K562 (cell line): ENCODE data around the gene BIRC5. TPM values are rescaled to one million over a fixed set of nuclear protein-coding genes. Genes with fewer than 3 reads are reported as not detected.

Experiments
- ASH1L ChIP-seq: fragments of 450-650 bp; IDR thresholded peaks from 2 replicates; pipeline ENCODE4 v1.6.1; 2018; ENCODE audit warnings: borderline replicate concordance, mild to moderate bottlenecking, low read depth; ENCODE audit not compliant: partially characterized antibody
- C11orf30 ChIP-seq: fragments of 450-650 bp; IDR thresholded peaks from 2 replicates; pipeline ENCODE4 v1.6.1; 2016; ENCODE audit warnings: low read depth, mild to moderate bottlenecking
- CBFA2T3 ChIP-seq: fragments of 450-650 bp; IDR thresholded peaks from 2 replicates; pipeline ENCODE4 v1.6.1; 2017
- COPS2 ChIP-seq: fragments of 450-650 bp; conservative IDR thresholded peaks from 2 replicates; pipeline ENCODE4 v1.6.1; 2016; ENCODE audit warnings: mild to moderate bottlenecking, moderate library complexity
- CSDE1 ChIP-seq, 2 experiments: fragments of 450-650 bp; IDR thresholded peaks; 2 replicates each; pipeline ENCODE4 v1.6.1; 2016; ENCODE audit warnings: mild to moderate bottlenecking in 1 of 2
- E2F3 ChIP-seq: fragments of 250-450 bp; sonication (Bioruptor Pico); IDR thresholded peaks from 2 replicates; pipeline ENCODE4 v1.4.0; 2020; ENCODE audit warnings: mild to moderate bottlenecking
- EZH2 ChIP-seq: IDR thresholded peaks from 2 replicates; pipeline ENCODE4 v1.6.1; 2012; ENCODE audit warnings: low read depth, mild to moderate bottlenecking, inconsistent platforms, low read length, borderline replicate concordance
- HDAC8 ChIP-seq: fragments of 450-650 bp; IDR thresholded peaks from 2 replicates; pipeline ENCODE4 v1.6.1; 2016; ENCODE audit warnings: mild to moderate bottlenecking, missing genetic modification characterization, moderate library complexity, missing compliant biosample characterization
- HLTF ChIP-seq: fragments of 450-650 bp; IDR thresholded peaks from 2 replicates; pipeline ENCODE4 v1.6.1; 2016
- MCM3 ChIP-seq: fragments of 450-650 bp; IDR thresholded peaks from 2 replicates; pipeline ENCODE4 v1.6.1; 2016
- NELFE ChIP-seq: IDR thresholded peaks from 2 replicates; pipeline ENCODE4 v1.6.1; 2011; ENCODE audit warnings: mild to moderate bottlenecking; ENCODE audit not compliant: insufficient read depth, insufficient read length
- NFE2 ChIP-seq: IDR thresholded peaks from 2 replicates; pipeline ENCODE4 v1.6.1; 2014; ENCODE audit warnings: antibody characterized with exemption, low read depth
- NFE2L1 ChIP-seq: fragments of 450-650 bp; IDR thresholded peaks from 2 replicates; pipeline ENCODE4 v1.6.1; 2016; ENCODE audit warnings: missing genetic modification characterization, low read depth, mild to moderate bottlenecking, missing compliant biosample characterization, moderate library complexity, borderline replicate concordance
- POLR2A ChIP-seq: fragments of 450-650 bp; conservative IDR thresholded peaks from 2 replicates; pipeline ENCODE4 v1.6.1; 2016
- RBM25 ChIP-seq: fragments of 200-400 bp; formaldehyde crosslinking; IDR thresholded peaks from 2 replicates; pipeline ENCODE4 v1.6.1; 2018; ENCODE audit warnings: low read length, low read depth, moderate library complexity; ENCODE audit not compliant: severe bottlenecking
- TAF7 ChIP-seq: fragments of 450-650 bp; IDR thresholded peaks from 2 replicates; pipeline ENCODE4 v1.6.1; 2016; ENCODE audit warnings: missing genetic modification characterization, missing compliant biosample characterization
- TBP ChIP-seq: optimal IDR thresholded peaks from 2 replicates; pipeline ENCODE3; 2011; ENCODE audit warnings: low read depth, low read length, improper control_type of control experiment
- ZBTB1 ChIP-seq: sonication (generic); formaldehyde crosslinking; IDR thresholded peaks from 2 replicates; pipeline ENCODE4 v1.8.1; 2023; ENCODE audit warnings: missing genetic modification reagents, low read depth, mild to moderate bottlenecking, borderline replicate concordance
- ZNF165 ChIP-seq: fragments of 250-450 bp; sonication (Bioruptor Pico); IDR thresholded peaks from 2 replicates; pipeline ENCODE4 v1.4.0; 2020; ENCODE audit warnings: borderline replicate concordance
- ZNF174 ChIP-seq: fragments of 250-450 bp; sonication (Bioruptor Pico); IDR thresholded peaks from 2 replicates; pipeline ENCODE4 v1.4.0; 2020; ENCODE audit warnings: mild to moderate bottlenecking
- ZNF408 ChIP-seq: fragments of 250-450 bp; sonication (Bioruptor Pico); IDR thresholded peaks from 2 replicates; pipeline ENCODE4 v1.4.0; 2020; ENCODE audit warnings: low read depth, mild to moderate bottlenecking, moderate library complexity
- ZNF41 ChIP-seq: fragments of 250-450 bp; sonication (Bioruptor Pico); conservative IDR thresholded peaks from 2 replicates; pipeline ENCODE4 v1.4.0; 2020; ENCODE audit warnings: mild to moderate bottlenecking
- polyA plus RNA-seq, 8 experiments: library from polyadenylated mRNA; depleted of rRNA in 4 of 8; stranded (reverse) in 5 of 8; unstranded in 3 of 8; fragments of >200 nt; fragmentation: Nextera tagmentation in 2 of 8; fragmentation: Illumina TruSeq in 1 of 8; extraction: Ambion mirVana in 2 of 8; extraction: Trizol in 1 of 8; gene quantifications; 2 replicates each; pipeline versions ENCODE4 v1.2.1 to v1.2.3, GENCODE V29; 2011 to 2014; ENCODE audit warnings: inconsistent platforms in 1 of 8, missing spikeins in 1 of 8
- total RNA-seq, 7 experiments: library from RNA; depleted of rRNA in 6 of 7; stranded (reverse); fragments of >200 nt in 6 of 7; fragmentation: Illumina TruSeq in 2 of 7; extraction: Trizol in 2 of 7; gene quantifications; 2 replicates each; pipeline versions ENCODE4 v1.2.1 to v1.2.3, GENCODE V29; 2011 to 2021; ENCODE audit warnings: low replicate concordance in 1 of 7
- TF ChIP-seq, protein P1 (sequence below): fragments of 250-450 bp; sonication (Bioruptor Pico); IDR thresholded peaks from 2 replicates; pipeline ENCODE4 v1.5.0; 2021
- TF ChIP-seq, protein P2 (sequence below): sonication (generic); formaldehyde crosslinking; IDR thresholded peaks from 2 replicates; pipeline ENCODE4 v1.8.1; 2023; ENCODE audit warnings: mild to moderate bottlenecking, missing genetic modification reagents
- TF ChIP-seq, protein P3 (sequence below): sonication (generic); formaldehyde crosslinking; IDR thresholded peaks from 2 replicates; pipeline ENCODE4 v1.8.0; 2022; ENCODE audit warnings: mild to moderate bottlenecking, missing genetic modification reagents

Gene BIRC5
- total and polyA plus RNA-seq, 9 of the 15 experiments (the other 6 are each of a cell fraction or from before 2014, with no cell fraction given), result 64.4 to 140 (median 101) TPM

DNA sequence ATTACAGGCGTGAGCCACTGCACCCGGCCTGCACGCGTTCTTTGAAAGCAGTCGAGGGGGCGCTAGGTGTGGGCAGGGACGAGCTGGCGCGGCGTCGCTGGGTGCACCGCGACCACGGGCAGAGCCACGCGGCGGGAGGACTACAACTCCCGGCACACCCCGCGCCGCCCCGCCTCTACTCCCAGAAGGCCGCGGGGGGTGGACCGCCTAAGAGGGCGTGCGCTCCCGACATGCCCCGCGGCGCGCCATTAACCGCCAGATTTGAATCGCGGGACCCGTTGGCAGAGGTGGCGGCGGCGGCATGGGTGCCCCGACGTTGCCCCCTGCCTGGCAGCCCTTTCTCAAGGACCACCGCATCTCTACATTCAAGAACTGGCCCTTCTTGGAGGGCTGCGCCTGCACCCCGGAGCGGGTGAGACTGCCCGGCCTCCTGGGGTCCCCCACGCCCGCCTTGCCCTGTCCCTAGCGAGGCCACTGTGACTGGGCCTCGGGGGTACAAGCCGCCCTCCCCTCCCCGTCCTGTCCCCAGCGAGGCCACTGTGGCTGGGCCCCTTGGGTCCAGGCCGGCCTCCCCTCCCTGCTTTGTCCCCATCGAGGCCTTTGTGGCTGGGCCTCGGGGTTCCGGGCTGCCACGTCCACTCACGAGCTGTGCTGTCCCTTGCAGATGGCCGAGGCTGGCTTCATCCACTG lies at the start of gene BIRC5 (continued):
- TF ChIP-seq, protein P1, sequence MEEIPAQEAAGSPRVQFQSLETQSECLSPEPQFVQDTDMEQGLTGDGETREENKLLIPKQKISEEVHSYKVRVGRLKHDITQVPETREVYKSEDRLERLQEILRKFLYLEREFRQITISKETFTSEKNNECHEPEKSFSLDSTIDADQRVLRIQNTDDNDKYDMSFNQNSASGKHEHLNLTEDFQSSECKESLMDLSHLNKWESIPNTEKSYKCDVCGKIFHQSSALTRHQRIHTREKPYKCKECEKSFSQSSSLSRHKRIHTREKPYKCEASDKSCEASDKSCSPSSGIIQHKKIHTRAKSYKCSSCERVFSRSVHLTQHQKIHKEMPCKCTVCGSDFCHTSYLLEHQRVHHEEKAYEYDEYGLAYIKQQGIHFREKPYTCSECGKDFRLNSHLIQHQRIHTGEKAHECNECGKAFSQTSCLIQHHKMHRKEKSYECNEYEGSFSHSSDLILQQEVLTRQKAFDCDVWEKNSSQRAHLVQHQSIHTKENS (CRISPR knock-in tag), result no peak
- TF ChIP-seq E2F3, result no peak; the same call in none of the 2 replicates
- TF ChIP-seq, protein P2, sequence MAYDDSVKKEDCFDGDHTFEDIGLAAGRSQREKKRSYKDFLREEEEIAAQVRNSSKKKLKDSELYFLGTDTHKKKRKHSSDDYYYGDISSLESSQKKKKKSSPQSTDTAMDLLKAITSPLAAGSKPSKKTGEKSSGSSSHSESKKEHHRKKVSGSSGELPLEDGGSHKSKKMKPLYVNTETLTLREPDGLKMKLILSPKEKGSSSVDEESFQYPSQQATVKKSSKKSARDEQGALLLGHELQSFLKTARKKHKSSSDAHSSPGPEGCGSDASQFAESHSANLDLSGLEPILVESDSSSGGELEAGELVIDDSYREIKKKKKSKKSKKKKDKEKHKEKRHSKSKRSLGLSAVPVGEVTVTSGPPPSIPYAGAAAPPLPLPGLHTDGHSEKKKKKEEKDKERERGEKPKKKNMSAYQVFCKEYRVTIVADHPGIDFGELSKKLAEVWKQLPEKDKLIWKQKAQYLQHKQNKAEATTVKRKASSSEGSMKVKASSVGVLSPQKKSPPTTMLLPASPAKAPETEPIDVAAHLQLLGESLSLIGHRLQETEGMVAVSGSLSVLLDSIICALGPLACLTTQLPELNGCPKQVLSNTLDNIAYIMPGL (CRISPR knock-in tag), result peak; percentile 85; the same call in 1 of the 2 replicates
- TF ChIP-seq CSDE1 (IDR thresholded peaks at IDR 0.05), result no peak
- no peak for TF ChIP-seq RBM25
- TF ChIP-seq HLTF, result no peak
- no peak for TF ChIP-seq COPS2
- no peak for TF ChIP-seq ZNF408 (CRISPR knock-in tag)
- TF ChIP-seq NELFE, result no peak
- no peak for TF ChIP-seq EZH2
- no peak for TF ChIP-seq HDAC8
- TF ChIP-seq POLR2A, result peak; percentile 84
- no peak for TF ChIP-seq CBFA2T3
- peak; percentile 79 for TF ChIP-seq C11orf30
- no peak for TF ChIP-seq ZNF41 (CRISPR knock-in tag)
- TF ChIP-seq TAF7 (tag), result 0 out of 2 replicates have a peak, but pooled peaks have one; percentile 42
- TF ChIP-seq MCM3, result no peak
- no peak for TF ChIP-seq ZNF174 (CRISPR knock-in tag)
- peak; percentile 79 for TF ChIP-seq TBP
- no peak for TF ChIP-seq ZNF165 (CRISPR knock-in tag)
- peak; percentile 81 for TF ChIP-seq ZBTB1
- TF ChIP-seq, protein P3, sequence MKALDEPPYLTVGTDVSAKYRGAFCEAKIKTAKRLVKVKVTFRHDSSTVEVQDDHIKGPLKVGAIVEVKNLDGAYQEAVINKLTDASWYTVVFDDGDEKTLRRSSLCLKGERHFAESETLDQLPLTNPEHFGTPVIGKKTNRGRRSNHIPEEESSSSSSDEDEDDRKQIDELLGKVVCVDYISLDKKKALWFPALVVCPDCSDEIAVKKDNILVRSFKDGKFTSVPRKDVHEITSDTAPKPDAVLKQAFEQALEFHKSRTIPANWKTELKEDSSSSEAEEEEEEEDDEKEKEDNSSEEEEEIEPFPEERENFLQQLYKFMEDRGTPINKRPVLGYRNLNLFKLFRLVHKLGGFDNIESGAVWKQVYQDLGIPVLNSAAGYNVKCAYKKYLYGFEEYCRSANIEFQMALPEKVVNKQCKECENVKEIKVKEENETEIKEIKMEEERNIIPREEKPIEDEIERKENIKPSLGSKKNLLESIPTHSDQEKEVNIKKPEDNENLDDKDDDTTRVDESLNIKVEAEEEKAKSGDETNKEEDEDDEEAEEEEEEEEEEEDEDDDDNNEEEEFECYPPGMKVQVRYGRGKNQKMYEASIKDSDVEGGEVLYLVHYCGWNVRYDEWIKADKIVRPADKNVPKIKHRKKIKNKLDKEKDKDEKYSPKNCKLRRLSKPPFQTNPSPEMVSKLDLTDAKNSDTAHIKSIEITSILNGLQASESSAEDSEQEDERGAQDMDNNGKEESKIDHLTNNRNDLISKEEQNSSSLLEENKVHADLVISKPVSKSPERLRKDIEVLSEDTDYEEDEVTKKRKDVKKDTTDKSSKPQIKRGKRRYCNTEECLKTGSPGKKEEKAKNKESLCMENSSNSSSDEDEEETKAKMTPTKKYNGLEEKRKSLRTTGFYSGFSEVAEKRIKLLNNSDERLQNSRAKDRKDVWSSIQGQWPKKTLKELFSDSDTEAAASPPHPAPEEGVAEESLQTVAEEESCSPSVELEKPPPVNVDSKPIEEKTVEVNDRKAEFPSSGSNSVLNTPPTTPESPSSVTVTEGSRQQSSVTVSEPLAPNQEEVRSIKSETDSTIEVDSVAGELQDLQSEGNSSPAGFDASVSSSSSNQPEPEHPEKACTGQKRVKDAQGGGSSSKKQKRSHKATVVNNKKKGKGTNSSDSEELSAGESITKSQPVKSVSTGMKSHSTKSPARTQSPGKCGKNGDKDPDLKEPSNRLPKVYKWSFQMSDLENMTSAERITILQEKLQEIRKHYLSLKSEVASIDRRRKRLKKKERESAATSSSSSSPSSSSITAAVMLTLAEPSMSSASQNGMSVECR (CRISPR knock-in tag), result peak; percentile 94
- TF ChIP-seq NFE2L1 (tag), result no peak
- TF ChIP-seq ASH1L, result no peak
- no peak for TF ChIP-seq NFE2
